OCI-M2 (cell line): Measurements from ENCODE around the gene TPCN1.

Source experiments
- DNase-seq: peaks from one replicate; lab custom pipeline; 2025; ENCODE audit not compliant: unreplicated experiment; lab: John Stamatoyannopoulos, UW

TPCN1 gene

DNA sequence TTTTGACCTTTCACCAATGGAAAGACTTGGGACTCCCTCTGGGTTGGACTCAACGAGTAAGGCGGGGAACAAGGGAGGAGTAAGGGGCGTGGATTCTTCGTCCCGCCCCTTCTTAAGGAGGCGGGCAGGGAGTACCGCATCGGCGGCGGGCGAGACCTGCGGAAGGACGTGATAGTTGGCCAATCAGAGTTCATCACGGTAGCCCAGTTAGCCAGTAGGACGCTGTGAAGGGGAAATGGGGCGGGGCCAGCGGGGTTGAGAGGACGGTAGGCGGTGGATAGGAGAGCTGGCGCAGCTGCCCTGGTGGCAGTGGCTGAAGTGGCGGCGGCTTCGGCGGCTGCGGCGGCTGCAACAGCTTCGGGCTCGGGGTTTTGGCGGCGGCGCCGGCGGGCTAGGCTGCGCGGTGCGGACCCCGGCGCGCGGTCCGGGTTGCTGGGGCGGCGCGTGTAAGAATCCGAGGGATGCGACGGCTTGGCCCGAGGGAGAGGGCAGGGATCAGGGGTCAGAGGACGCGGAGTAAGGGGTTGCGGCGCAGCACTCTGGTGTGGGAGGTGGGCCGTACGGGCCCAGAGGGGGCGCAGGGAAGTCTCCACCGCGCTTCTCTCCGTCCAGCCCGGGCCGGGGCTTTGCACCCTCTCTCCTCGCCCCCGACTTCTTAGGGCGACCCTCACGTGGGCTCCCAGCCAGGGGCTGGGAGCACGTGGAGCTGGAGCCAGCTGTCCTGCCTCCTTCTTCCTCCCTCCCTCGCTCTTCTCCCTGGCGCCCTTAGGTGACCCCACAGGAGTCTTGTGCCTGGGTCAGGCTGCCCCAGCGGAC lies at the start of gene TPCN1:
TSS of gene TPCN1 (plus strand) at position 284 of the 816 bp plus-strand sequence. CDS start 5,389 bp downstream, outside the sequence.
- peak; percentile 82 for DNase-seq

- no peak for DNase-seq
Observed at GRCh38 chr12:113171543-113171942, 49.7 kb upstream of the TPCN1 start.

GRCh38 chr12:113172185-113172584 lies 49.1 kb upstream of the TPCN1 start:
- no peak for DNase-seq

GRCh38 chr12:113173081-113173698 lies 48.1 kb upstream of the TPCN1 start:
- DNase-seq = no peak

DNA sequence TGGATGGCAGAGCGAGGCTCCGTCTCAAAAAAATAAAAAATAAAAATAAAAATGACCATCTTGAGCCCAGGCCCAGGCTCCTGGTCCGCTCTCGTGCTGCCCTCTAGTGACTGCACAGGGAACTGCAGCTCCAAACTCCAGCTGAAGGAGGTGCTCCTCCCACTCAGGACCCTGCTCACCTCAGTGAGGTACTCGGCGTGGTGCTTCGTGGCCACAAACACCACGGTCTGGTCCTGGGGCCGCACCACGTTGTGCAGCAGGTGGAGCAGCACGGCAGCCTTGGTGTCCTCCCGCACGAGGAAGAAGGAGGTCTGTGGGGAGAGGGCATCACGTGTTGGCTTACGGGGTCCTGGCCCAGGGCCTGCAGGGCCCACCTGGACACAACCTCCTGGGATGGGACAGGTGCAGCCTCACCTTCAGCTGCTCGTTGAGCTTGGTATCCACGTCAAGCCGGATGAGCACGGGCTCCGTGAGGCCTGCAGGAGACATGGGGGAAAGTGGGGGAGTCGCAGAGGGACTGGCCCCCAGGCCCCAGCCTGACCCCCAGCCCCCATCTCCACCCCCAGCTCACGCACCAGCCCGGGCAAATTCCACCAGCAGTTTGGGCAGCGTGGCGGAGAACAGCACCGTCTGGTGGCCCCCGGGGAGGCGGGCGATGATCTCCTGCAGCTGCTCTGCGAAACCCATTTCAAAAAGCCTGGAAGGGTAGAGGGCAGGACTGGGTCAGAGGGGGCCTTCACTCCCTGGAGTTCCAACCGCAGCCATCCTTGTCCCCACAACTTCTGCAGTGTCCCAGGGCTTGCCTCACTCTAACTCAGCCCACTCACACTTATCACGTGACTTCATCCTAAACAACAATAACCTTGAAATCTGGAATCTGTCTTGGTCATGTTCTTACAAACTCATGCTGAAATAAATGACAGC lies 46.5 kb upstream of the TPCN1 start:
- DNase-seq = no peak

DNA sequence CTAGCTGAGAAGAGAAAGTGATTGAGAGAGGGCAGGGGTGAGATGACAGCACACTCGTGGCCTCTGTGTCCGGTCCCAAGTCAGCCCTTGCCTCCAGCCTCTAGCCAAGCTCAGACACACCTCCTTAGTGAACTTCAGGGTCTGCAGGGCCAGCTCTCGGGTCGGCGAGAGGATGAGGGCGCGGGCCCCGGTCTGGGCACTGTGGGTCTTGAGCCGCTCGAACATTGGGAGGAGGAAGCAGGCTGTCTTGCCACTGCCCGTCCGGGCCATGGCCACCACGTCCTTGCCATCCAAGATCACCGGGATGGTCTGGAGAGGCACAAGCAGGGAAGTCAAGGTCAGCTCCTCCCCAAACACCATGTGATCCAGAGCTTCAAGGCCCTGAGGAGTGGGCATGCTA lies 42.2 kb upstream of the TPCN1 start:
- no peak for DNase-seq

DNA sequence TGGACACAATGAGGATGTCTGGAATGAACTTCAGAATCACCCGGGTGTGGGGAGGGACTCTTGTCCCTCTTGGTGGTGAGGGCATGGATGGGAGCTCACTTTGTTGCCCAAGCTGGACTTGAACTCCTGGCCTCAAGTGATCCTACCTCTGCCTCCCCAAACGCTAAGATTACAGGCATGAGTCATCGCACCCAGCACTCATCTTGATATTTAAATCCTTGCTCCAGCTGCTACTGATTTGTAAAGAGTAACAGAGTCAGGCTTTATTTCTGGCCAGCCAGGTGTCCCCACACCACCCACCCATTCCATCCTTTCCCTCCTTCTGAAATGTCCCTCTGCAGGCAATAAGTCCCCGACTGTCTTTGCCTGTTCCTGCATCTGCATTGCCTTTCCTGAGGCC lies 40.9 kb upstream of the TPCN1 start:
- no peak for DNase-seq

- DNase-seq = no peak
Observed at GRCh38 chr12:113181975-113182374, 39.3 kb upstream of the TPCN1 start.

- no peak for DNase-seq
Observed at GRCh38 chr12:113183030-113183589, 38.2 kb upstream of the TPCN1 start.

DNA sequence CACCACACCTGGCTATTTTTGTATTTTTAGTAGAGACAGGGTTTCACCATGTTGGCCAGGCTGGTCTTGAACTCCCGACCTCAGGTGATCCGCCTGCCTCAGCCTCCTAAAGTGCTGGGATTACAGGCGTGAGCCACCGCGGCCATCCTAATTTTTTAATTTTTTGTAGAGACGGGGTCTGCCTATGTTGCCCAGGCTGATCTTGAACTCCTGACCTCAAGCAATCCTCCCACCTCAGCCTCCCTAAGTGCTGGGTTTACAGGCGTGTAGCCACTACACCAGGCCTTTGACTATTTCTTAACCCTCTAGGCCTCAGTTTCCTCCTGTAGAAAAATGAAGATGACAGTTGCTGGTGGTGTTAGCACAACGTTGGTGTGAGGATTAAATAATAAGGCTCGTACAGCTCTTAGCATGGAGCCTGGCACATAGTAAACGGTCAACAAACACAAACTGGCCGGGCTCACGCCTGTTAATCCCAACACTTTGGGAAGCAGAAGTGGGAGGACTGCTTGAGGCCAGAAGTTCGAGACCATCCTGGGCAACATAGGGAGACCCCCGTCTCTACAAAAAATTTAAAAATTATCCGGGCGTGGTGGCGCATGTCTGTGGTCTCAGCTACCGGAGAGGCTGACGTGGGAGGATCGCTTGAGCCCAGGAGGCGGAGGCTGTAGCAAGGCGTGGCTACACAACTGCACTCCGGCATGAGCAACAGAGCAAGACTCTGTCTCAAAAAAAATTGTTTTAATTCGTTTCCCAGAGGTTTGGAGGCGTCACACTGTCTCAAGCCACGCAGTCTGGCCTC lies 37.0 kb upstream of the TPCN1 start:
- DNase-seq = no peak

DNA sequence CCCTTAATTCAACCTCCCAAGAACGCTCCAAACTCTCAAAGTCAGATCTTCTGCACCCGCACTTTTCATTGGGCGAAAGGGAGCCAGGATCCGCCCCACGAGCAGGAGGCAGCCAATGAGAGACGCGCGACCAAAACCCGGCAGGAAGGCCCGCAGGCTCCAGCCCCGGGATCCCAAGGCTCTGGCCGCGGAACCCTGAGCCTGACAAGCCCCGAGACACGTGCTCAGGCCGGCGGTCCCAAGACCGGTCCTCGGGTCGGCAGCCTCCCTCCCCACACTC lies 36.4 kb upstream of the TPCN1 start:
- peak; percentile 58 for DNase-seq

DNA sequence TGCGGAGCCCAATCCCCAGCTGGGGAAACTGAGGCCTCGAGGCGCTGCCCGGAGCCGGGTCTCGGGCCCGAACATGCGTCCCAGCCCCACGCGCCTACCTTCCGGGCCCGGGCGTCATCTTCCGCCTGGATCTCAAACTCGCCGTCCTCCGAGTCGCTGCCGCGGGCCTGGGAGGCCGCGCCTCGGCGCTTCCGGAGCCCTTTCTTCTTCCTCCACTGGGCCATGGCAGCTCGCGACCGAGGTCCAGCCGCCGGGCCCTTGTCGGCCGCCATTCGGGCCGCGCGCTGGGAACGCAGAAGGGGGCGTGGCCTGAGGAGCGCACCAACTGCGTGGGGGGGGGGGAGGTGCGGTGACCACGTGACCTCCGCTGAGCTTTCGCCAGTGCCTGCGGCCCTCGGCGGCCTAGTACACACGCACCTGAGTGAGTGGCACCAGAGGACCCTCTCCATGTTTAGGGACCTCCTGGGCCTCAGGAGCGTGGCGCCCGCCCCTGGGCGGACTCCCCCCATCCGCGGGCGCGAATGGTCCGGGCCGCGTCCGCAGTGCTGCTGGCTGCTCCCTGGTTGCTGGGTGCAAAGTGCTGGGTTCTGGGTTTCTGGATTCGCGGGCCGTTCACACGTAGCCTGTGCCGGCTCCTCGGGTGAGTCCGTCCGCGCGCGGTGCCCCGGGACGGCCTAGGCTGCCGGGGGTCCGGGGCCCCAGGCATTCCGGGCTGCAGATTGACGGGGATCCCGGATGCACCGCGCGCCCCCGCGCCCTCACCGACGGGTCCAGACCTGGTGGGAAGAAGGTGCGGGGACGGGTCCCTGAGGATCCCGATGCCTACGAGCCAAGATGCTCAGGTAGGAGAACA lies 35.9 kb upstream of the TPCN1 start, which contains the start of the genes DDX54 and RITA1:
TSS of gene DDX54 (minus strand) at position 299 of the 853 bp plus-strand sequence. CDS start at position 272, 27 bp downstream.
TSS of gene RITA1 (plus strand) at position 542 of the 853 bp plus-strand sequence. CDS start 1,026 bp downstream, outside the sequence.
- DNase-seq = no peak

- DNase-seq = no peak
Observed at GRCh38 chr12:113186033-113186365, 35.3 kb upstream of the TPCN1 start.

DNA sequence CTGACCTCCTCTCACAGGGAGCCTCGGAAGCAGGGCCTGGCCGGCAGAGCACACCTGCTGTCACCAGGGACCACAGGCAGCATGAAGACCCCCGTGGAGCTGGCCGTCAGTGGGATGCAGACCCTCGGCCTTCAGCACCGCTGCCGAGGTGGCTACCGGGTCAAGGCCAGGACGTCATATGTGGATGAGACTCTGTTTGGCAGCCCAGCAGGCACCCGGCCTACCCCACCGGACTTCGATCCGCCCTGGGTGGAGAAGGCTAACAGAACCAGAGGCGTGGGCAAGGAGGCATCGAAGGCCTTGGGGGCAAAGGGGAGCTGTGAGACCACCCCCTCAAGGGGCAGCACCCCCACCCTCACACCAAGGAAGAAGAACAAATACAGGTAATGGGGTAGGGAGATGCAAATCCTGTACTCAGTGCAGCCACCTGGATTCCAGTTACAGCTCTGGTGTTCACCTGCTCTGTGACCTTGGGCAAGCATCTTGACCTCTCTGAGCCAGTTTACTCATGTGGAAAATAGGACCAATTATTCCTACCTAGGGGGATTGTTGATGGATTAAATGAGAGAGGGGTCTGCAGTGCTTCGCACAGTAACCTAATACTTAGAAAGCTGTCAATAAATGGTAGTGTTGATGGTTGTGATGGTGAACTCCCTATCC lies 34.5 kb upstream of the TPCN1 start:
- no peak for DNase-seq

DNA sequence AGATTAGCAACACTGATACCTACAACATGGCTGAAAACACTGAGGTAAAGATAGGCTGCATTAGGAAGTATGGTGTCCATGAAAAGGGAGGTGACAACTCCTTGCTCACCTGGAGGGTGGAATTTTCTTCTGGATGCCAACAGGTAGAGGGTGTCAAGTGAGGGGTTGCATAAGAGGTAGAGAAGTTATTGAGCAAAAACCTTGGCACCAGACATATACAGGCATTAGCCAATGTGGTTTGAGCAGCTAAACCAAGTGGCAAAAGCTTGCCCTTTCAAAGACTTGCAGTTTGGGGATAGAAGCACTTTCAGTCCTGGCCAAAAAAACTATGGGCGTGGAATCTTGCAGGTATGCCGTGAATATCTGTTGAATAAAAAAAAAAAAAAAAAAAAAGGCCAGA lies 31.9 kb upstream of the TPCN1 start:
- no peak for DNase-seq

DNA sequence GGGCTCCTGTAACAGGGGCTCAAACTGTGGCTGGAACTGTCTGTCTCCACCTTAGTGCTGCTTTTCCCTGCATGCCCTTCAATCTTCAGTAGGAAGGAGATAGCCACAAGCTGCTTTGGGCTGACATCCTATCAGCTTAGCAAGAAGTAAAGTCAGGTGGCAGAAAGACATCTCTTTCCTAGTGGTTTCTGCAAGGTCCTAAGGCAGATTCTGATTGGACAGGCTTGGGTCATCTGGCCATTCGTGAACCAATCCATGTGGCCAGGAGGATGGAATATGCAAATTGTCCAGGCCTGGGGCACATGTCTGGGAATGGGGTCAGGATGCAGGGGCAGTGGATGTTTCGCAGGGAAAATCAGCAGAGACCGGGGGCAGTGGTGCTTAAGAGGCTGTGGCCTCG lies 30.5 kb upstream of the TPCN1 start:
- no peak for DNase-seq

DNA sequence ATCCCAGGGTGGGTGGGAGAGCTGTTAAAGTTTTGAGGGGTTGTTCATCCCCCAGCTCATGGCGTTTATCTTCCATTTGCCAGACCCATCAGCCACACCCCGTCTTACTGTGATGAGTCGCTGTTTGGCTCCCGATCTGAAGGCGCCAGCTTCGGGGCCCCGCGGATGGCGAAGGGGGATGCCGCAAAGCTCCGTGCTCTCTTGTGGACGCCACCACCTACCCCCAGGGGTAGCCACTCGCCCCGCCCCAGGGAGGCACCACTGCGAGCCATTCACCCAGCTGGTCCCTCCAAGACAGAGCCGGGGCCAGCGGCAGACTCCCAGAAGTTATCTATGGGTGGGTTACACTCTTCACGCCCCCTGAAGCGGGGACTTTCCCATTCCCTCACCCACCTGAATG lies 30.0 kb upstream of the TPCN1 start:
- no peak for DNase-seq

- no peak for DNase-seq
Observed at GRCh38 chr12:113194971-113195391, 26.3 kb upstream of the TPCN1 start.

- DNase-seq = no peak
Observed at GRCh38 chr12:113195598-113195997, 25.7 kb upstream of the TPCN1 start.
